Stimulated activated CD4-positive, alpha-beta T cell treated with anti-CD3 and anti-CD28 coated beads, Interleukin-2, amount 100 ng/mL, for 4 hours (primary cell): ENCODE measurements around the gene RAVER2.
"Not testable (repeated sequence)": the region's sequence is repeated elsewhere in the genome, so short reads cannot be mapped to it uniquely, and the experiment has no call there.

ENCODE experiments used
- DNase-seq: peaks from one replicate; pipeline ENCODE4 v3.0.0-alpha.2; 2020; ENCODE audit warnings: low read depth

The RAVER2 gene

GRCh38 chr1:64814427-64814826 lies 69.6 kb downstream of the RAVER2 start:
- DNase-seq: no peak

GRCh38 chr1:64817364-64817763 lies 72.5 kb downstream of the RAVER2 start:
- DNase-seq: not testable (repeated sequence)

- not testable (repeated sequence) for DNase-seq
These were observed 75.7 kb downstream of the RAVER2 start for GRCh38 chr1:64820572-64820971.

DNA sequence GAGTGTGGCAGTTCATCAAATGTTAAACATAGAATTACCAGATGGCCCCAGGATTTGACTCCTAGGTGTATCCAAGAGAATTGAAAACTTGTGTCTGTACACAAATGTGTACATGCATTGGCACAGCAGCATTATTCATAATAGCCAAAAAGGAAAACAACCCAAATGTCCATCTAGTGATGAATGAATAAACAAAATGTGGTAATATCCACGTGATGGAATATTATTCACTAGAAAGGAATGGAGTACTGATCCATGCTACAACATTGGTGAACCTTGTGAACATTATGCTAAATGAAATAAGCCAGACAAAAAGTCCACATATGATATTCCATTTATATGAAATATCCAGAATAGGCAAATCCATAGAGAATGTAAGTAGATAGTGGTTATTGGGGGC lies 77.7 kb downstream of the RAVER2 start:
- DNase-seq: no peak

- peak; percentile 50 for DNase-seq
These were observed 79.0 kb downstream of the RAVER2 start for GRCh38 chr1:64823691-64824476.

GRCh38 chr1:64826991-64827390 lies 82.1 kb downstream of the RAVER2 start:
- DNase-seq: no peak

- no peak for DNase-seq
These were observed 84.0 kb downstream of the RAVER2 start for GRCh38 chr1:64828829-64829228.

DNA sequence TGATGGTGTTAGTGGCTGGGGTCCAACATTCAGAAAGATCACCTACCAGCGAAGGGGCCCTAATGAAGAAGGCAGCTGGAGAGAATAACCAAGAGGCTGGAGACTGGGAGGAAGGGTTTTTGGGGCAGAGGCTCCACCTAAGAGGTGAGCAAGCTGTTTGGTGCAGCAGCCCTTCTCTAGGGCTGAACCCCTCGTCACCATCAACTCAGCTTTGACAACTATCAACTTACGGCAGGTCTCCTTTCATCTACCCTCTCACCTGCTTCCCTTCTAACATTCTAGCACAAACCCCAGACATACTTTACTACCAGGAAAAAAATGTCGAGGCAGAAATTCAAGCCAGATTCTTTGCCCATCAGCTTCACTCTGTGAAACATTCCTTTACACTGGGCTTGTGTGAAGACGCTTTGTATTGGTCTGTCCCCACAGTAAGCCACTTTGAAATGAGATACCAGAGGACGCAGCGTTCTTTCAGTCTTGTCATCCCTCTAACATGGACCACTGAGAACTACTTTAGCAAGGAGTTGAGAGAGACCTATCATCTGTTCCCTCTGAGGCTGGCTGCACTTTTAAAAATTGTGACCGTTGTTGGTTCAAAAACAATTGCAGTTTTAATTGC lies 84.6 kb downstream of the RAVER2 start:
- DNase-seq: no peak

- no peak for DNase-seq
These were observed 85.3 kb downstream of the RAVER2 start for GRCh38 chr1:64830030-64830651.

DNA sequence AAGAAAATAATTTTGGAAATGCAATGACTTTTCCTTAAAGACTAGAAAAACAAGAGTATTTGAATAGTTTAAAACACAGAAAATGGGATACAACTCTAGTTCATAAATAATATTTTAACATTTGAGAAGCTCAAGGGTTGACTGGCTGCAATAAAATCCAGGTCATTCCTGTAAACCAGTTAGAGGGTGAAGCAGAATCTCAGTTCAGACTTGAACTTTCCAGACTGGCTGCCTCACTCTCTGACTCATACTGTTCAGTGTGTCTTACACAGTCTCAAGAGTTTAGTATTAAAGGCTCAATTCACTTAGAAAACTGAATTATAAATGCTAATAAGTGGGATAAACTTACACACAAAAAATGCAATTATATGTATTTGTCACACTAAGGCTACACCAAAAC lies 89.9 kb downstream of the RAVER2 start:
- DNase-seq: no peak

- DNase-seq: no peak
These were observed 91.9 kb downstream of the RAVER2 start for GRCh38 chr1:64836802-64837201.

DNA sequence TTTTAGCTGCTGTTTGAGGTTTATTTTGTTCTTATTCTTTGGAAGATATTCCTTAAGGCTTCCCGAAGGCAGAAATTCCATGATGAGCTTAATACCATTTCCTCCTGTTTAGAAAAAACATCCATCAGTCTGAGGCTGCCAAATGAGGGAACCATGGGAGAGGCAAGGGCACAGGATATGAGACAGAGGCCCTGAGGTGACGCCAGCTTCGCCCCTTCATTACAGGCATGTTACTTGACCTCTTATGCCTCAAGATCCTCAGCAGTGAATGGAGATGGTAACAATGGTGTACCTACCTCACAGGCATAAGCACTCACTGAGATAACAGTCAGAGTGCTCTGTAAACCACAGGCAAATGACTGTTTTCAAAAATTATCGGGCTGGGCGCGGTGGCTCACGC lies 93.6 kb downstream of the RAVER2 start:
- DNase-seq: no peak

GRCh38 chr1:64839261-64839660 lies 94.4 kb downstream of the RAVER2 start:
- no peak for DNase-seq

DNA sequence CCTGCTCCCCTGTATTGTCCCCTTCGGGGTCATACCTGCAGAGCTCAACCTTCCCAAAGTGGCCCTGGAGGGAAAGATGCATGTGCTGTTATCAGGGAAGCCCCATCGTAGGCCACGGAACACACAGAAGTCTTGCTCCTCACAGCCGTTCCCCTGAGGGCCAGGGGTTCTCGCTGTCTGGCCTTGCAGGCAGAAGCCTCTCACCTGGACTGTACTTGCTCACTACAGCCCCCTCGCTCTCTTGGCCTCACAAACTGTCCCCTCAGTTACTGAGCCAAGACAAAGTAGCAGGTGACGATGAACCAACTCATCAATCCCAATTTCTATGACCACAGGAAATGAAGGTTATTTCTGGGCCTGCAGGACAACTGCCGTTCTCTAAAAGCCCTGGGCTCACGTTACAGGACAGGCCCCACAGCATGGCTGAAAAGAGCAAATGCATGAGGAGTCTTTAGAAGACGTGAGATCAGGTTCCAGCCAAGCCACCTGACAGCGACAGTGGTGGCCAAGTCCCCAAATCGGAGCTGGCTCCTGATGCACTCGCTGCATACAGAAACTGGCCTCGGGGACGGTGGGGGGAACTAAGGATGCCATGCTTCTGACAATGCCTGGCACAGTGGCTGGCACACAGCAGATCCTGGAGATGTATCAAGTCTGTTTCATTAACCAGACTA lies 95.0 kb downstream of the RAVER2 start:
- no peak for DNase-seq

DNA sequence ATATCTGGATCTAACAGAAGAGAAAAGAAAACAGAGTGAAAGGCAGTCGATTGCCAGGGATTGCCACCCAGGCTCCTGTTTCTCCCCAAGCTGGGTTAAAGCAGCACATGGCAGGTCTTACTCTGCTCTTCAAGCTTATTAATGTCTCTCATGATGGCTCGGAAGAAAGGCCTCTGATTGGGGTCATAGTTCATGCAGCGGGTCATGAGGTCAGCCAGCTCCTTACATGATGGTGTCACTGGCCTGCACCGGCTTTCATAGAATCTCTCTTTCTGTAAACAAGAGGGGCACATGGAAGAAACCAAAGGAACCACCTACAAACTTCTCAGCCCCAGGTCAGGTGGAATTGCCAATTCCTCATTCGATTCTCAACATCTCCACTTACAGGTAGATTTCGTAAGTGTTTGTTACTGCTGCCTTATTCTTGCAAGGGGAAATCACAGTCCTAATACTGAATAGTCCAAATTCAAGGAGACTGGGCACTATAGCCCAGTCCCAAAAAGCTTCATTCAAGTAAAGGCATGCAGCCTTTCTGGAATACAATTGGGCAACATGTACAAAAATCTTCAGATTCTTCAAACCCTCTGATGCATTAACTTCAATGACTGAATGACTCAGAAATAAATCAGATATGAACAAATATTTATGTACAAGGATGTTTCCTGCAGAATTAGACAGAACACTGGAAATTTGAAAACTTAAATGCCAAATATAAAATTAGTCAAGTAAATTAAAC lies 96.6 kb downstream of the RAVER2 start:
- DNase-seq: no peak

GRCh38 chr1:64842224-64842623 lies 97.3 kb downstream of the RAVER2 start:
- DNase-seq: no peak

- no peak for DNase-seq
These were observed 98.8 kb downstream of the RAVER2 start for GRCh38 chr1:64843675-64844074.

DNA sequence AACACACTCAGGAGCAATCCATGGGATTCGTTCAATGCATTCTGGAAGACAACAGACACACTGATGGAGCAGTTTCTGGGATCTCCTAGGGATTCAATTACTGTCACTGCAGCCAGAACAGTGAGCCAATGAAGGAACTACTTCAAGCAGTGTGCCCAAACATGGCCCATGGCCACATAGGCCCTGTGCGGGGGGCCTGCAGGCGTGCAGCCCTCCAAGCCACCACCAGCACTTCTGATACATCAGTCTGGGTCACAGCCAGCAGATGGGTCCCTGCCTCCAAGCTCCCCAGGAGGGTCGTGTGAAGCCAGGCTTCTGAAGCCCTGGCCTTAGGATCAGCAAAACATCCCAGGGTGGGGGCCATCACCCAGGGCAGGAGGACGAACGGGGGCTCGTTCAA lies 99.3 kb downstream of the RAVER2 start:
- no peak for DNase-seq

DNA sequence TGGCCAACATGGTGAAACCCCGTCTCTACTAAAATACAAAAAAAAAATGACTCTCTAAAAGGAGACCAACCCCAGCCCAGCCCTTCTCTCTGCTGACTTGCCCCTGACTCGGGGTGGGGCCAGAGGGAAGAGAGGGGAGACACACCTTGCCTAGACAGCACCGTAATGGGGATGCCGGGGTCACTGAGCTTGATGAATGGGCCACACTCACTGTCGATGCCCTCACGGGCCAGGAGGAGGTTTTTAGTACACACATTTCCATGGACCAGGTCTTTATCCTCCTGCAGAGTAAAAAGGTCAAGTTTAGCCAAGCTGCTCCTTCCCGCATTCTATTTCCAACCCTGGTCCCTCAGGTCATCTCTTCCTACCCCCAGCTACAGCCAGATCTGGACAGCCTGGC lies 99.7 kb downstream of the RAVER2 start:
- DNase-seq: no peak

DNA sequence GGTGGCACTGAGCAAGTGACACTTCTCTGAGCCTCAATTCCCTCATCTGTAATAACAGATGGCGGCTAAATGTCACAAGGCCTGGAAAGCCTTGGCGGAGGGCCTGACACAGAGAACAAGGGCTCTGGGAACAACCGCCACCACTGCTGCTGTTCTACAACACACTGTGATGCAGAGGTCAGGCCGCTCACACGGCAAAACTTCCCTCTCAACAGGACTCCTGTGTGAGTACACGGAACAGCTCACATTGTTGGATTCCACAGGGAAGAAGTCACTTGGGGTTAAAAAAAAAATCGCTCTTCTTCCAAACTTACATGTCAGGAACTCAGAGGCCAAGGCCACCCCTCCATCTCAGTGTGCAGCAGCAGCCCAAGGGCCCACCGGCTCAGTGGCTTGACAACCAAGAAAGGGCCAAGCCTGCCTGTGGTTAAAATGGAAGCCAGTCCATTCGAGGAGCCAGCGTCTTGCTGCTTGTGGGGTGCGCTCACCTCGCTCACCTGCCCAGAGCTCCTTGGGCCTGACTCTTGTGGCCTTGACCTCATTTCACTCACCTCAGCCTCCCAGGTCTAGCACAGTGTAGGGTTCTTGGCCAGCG lies 101.1 kb downstream of the RAVER2 start:
- DNase-seq: no peak

GRCh38 chr1:64846573-64847430 lies 101.9 kb downstream of the RAVER2 start:
- DNase-seq: no peak
